ENCODE data around the gene TRERF1. TPM values are rescaled to one million over a fixed set of nuclear protein-coding genes. Genes with fewer than 3 reads are reported as not detected.

Gene TRERF1
- total and polyA plus RNA-seq, 2 experiments from 2014 or later, result 6.4 to 8.7 TPM

- H3K4me3 ChIP-seq, result no peak overlapping the region
- DNase-seq (ENCODE audit: low read depth in 1 of 2, low spot score in 1 of 2), result peak in 1 of 2 donors; percentile 43
- TF ChIP-seq, protein P1, sequence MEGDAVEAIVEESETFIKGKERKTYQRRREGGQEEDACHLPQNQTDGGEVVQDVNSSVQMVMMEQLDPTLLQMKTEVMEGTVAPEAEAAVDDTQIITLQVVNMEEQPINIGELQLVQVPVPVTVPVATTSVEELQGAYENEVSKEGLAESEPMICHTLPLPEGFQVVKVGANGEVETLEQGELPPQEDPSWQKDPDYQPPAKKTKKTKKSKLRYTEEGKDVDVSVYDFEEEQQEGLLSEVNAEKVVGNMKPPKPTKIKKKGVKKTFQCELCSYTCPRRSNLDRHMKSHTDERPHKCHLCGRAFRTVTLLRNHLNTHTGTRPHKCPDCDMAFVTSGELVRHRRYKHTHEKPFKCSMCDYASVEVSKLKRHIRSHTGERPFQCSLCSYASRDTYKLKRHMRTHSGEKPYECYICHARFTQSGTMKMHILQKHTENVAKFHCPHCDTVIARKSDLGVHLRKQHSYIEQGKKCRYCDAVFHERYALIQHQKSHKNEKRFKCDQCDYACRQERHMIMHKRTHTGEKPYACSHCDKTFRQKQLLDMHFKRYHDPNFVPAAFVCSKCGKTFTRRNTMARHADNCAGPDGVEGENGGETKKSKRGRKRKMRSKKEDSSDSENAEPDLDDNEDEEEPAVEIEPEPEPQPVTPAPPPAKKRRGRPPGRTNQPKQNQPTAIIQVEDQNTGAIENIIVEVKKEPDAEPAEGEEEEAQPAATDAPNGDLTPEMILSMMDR (IDR thresholded peaks at IDR 0.05; ENCODE audit: low read depth, low read length), result no peak
- no peaks in the 10 kb centered on the region for H3K36me3 ChIP-seq
- no peak overlapping the region for H3K27ac ChIP-seq
- H3K4me1 ChIP-seq (ENCODE audit: low read depth), result peaks cover 4% of the 10 kb centered on the region
- H3K9me3 ChIP-seq (ENCODE audit: low read depth), result no peaks in the 10 kb centered on the region
- H3K27me3 ChIP-seq, result no peaks in the 10 kb centered on the region
These were observed 23.2 kb downstream of the TRERF1 start for GRCh38 chr6:42428326-42429041.

DNA sequence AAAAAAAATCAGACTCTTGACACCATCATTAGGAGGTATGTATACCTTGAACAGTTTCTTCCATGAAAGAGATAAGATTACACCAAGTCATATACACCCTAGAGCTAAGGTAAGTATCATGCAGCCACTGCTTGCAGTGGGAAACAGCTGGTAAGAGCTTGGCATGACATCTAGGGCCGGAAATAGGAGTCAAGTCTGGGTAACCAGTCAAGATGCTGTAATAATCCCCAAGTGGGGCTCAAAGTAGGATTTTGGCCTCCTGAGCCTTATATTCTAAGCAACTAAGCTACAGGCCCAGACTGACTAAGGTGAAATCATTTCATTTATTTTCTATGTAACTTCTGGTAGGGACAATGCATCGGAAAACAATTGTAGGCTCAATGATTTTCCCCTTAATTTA lies 23.9 kb downstream of the TRERF1 start:
- no peak for DNase-seq (ENCODE audit: low read depth in 1 of 2, low spot score in 1 of 2)
- H3K4me3 ChIP-seq, result no peak overlapping the region
- peaks cover 4% of the 10 kb centered on the region for H3K4me1 ChIP-seq (ENCODE audit: low read depth)
- H3K27ac ChIP-seq, result no peak overlapping the region
- H3K36me3 ChIP-seq, result no peaks in the 10 kb centered on the region
- H3K9me3 ChIP-seq (ENCODE audit: low read depth), result no peaks in the 10 kb centered on the region
- TF ChIP-seq, protein P1 (IDR thresholded peaks at IDR 0.05; ENCODE audit: low read depth, low read length), result no peak
- H3K27me3 ChIP-seq, result no peaks in the 10 kb centered on the region

GRCh38 chr6:42426191-42426590 lies 25.5 kb downstream of the TRERF1 start:
- Histone ChIP-seq H3K4me3 (no peak overlapping the region), H3K4me1 (ENCODE audit: low read depth) (peaks cover 4% of the 10 kb centered on the region), H3K36me3 (no peaks in the 10 kb centered on the region), H3K27ac (no peak overlapping the region), H3K9me3 (ENCODE audit: low read depth) (no peaks in the 10 kb centered on the region), H3K27me3 (no peaks in the 10 kb centered on the region)
- TF ChIP-seq, protein P1 (IDR thresholded peaks at IDR 0.05; ENCODE audit: low read depth, low read length), result no peak
- no peak for DNase-seq (ENCODE audit: low read depth in 1 of 2, low spot score in 1 of 2)

DNA sequence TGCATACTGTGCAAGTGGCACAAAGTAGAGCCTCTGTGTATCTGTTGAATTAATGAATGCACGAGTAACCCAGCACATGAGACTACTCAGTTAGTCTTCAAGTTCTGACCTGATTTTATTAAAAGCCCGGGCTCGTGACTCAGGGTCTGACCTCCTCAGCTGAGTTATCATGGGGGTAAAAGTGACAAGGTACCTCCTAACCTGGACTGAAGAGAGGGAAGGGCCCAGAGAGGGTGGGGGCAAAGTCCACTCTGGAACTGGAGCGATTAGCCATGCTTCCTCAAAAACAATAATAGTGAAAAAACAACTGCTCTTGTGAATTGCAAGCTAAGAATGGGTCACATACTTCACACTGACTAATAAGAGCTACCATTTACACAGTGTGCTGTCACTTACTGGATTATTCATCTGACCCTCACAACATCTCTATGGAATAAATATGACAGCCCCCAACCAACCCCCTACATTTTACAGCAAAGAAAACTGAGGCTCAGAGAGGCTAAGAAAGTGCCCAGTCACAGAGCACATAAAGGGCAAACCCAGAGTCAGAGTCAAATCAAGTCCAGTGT lies 26.7 kb downstream of the TRERF1 start:
- Histone ChIP-seq H3K27ac (no peak overlapping the region), H3K9me3 (ENCODE audit: low read depth) (no peaks in the 10 kb centered on the region), H3K27me3 (no peaks in the 10 kb centered on the region), H3K4me1 (ENCODE audit: low read depth) (peaks cover 4% of the 10 kb centered on the region), H3K4me3 (no peak overlapping the region), H3K36me3 (no peaks in the 10 kb centered on the region)
- TF ChIP-seq, protein P1 (IDR thresholded peaks at IDR 0.05; ENCODE audit: low read depth, low read length), result no peak
- no peak for DNase-seq (ENCODE audit: low read depth in 1 of 2, low spot score in 1 of 2)

DNA sequence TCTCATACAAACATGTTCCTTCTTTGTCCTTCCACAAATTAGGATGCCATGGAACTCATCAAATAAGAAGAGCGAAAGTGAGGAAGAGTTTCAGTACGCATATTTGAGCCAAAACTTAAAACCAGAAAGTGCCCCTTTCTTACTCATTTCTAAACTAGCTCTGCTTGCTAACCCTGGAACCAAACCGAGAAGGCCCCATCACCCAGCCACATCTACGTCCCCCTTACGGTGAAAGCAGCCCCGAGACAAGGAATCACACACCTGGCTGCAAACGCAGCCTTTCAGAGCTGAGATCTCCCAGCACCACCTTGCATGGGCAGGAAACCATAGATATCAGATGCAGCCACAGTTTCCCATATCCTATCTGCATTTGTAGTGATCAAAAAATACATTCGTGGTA lies 28.5 kb downstream of the TRERF1 start:
- no peak for DNase-seq (ENCODE audit: low read depth in 1 of 2, low spot score in 1 of 2)
- H3K36me3 ChIP-seq, result no peaks in the 10 kb centered on the region
- no peaks in the 10 kb centered on the region for H3K9me3 ChIP-seq (ENCODE audit: low read depth)
- TF ChIP-seq, protein P1 (IDR thresholded peaks at IDR 0.05; ENCODE audit: low read depth, low read length), result no peak
- H3K4me1 ChIP-seq (ENCODE audit: low read depth), result peaks cover 4% of the 10 kb centered on the region
- H3K4me3 ChIP-seq, result no peak overlapping the region
- H3K27ac ChIP-seq, result no peak overlapping the region
- H3K27me3 ChIP-seq, result no peaks in the 10 kb centered on the region

All from cardiac muscle cell (in vitro differentiated cells and primary cell).